Sigmoid colon (tissue), 4 donors: ENCODE measurements around the gene SPON1.

ENCODE experiments used
- CTCF ChIP-seq, 4 experiments: fragments of 450-650 bp in 3 of 4; fragments of 200-600 bp in 1 of 4; IDR thresholded peaks; one replicate each; pipeline ENCODE4 v1.5.1; 2016 to 2019; ENCODE audit warnings: antibody characterized with exemption in 4 of 4, mild to moderate bottlenecking in 3 of 4, moderate library complexity in 2 of 4
- EP300 ChIP-seq, 4 donors: sonication (generic); formaldehyde crosslinking; IDR thresholded peaks; one replicate each; pipeline ENCODE4 v1.6.1; 2017; ENCODE audit warnings: antibody characterized with exemption in 4 of 4
- POLR2A ChIP-seq, 2 donors: fragments of 450-650 bp; IDR thresholded peaks; one replicate each; pipeline ENCODE4 v1.6.1; 2016; ENCODE audit warnings: antibody characterized with exemption in 2 of 2, mild to moderate bottlenecking in 2 of 2, moderate library complexity in 2 of 2

- TF ChIP-seq POLR2A (IDR thresholded peaks at IDR 0.05) (no peak), CTCF (IDR thresholded peaks at IDR 0.05) (no peak), EP300 (IDR thresholded peaks at IDR 0.05) (no peak)
These were observed 12.1 kb downstream of the SPON1 start for GRCh38 chr11:13974631-13975030.
